Activated T-cell treated with anti-CD3 and anti-CD28 coated beads, Interleukin-2, amount 50 U/mL, for 24 hours (primary cell): ENCODE data around the gene PEX14.
"Not testable (repeated sequence)": the region's sequence is repeated elsewhere in the genome, so short reads cannot be mapped to it uniquely, and the experiment has no call there.

Experiments used
- DNase-seq: peaks from one replicate; pipeline ENCODE4 v3.0.0-alpha.2; 2020
- H3K27ac Mint-ChIP-seq: 2 replicates; pipeline ENCODE4 v1.8.0; 2020; ENCODE audit warnings: mild to moderate bottlenecking, mixed read lengths
- H3K27me3 Mint-ChIP-seq: 2 replicates; pipeline ENCODE4 v1.8.0; 2020; ENCODE audit warnings: mixed read lengths
- H3K36me3 Mint-ChIP-seq: 2 replicates; pipeline ENCODE4 v1.8.0; 2020; ENCODE audit warnings: low read depth, mixed read lengths
- H3K4me1 Mint-ChIP-seq: 2 replicates; pipeline ENCODE4 v1.8.0; 2020; ENCODE audit warnings: low read depth, mixed read lengths
- H3K4me3 Mint-ChIP-seq: 2 replicates; pipeline ENCODE4 v1.8.0; 2020; ENCODE audit warnings: mild to moderate bottlenecking, moderate library complexity, mixed read lengths
- H3K9me3 Mint-ChIP-seq: 2 replicates; pipeline ENCODE4 v1.8.0; 2020; ENCODE audit warnings: mixed read lengths

The PEX14 gene

DNA sequence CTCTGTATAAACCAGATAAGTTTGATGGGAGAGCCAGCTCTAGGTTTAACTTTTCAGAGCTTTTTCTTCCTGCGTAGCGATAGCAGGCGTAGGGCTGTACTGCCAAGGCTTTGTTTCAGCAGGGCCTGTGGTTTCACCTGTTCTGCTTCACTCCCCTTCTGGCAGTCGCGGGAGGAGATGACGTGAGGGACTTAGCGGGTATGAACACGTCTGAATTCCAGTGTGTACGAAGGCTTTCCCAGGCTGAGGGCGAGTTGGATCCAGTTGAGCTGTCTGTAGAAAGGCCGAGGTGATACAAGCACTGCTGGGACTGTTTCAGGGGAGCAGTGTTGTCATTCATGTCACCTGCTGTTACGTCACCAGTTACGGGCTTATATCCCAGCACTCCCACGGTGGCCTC, 21.2 kb downstream of the PEX14 start:
- Mint-ChIP-seq H3K27me3 (no peaks in the 10 kb centered on the region), H3K9me3 (no peaks in the 10 kb centered on the region), H3K27ac (peak overlapping the region; percentile 90), H3K4me1 (peaks cover 53% of the 10 kb centered on the region), H3K36me3 (peaks cover 26% of the 10 kb centered on the region), H3K4me3 (peak overlapping the region; percentile 65)
- DNase-seq = no peak

DNA sequence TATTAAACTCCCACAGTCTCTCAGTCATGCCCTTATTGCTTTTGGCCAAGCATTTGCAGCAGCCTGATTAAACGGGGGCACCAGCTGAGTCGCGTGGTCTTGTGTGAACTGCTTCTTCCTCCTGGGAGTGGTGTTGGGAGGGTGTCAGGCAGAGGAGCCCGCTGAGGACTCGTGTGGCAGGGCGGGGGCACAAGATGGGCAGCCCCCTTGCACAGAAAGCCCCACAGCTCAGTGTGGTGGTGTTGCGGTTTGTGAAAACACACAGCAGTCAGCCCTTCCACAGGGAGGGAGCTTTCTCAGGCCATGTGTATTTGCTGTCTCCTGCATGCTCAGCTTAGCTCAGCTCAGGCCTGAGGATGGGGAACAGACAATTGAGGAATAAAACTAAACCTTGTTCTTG, 22.4 kb downstream of the PEX14 start:
- Mint-ChIP-seq H3K27ac (no peak overlapping the region), H3K4me3 (no peak overlapping the region), H3K36me3 (peaks cover 26% of the 10 kb centered on the region), H3K9me3 (no peaks in the 10 kb centered on the region), H3K4me1 (peaks cover 57% of the 10 kb centered on the region), H3K27me3 (no peaks in the 10 kb centered on the region)
- DNase-seq = no peak

DNA sequence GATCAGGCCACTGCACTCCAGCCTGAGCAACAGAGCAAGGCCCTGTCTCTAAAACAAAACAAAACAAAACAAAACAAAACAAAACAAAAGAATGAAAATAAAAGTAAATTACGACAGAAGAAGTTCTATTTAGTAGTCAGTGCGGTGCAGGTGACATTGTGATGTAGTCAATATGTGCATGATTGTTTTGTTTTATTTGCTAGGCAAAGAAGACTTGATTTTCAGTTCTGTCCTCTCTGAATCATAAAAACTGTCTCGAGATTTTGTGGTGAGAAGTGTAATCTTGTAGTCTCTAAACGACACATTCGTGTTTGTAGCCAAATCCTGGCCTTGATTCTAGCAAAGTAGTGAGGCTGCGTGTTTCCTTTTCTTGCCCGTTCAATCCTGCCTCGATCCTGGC, 23.5 kb downstream of the PEX14 start:
- Mint-ChIP-seq H3K4me3 (no peak overlapping the region), H3K27ac (peak overlapping the region; percentile 57), H3K9me3 (no peaks in the 10 kb centered on the region), H3K4me1 (peaks cover 61% of the 10 kb centered on the region), H3K36me3 (peaks cover 26% of the 10 kb centered on the region), H3K27me3 (no peaks in the 10 kb centered on the region)
- DNase-seq = no peak

DNA sequence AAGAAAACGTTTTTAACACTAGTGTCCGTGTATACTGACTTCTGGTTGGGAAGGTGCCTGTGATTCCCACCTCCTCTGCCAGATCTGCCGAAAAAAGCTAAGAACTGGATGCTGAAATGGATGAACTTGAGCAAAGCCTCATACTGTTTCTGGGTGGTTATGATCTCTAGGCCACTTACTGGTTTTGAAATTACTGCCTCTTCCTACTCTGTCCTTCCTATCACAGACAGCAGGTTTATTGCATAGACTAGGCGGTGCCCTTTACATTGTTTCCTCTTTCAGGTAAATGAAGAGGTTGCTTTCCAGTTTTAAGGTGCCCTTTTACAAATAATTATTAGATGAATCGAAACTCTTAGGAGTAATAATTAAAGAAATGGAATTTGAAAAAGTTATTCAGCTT, 27.5 kb downstream of the PEX14 start:
- Mint-ChIP-seq H3K4me1 (peaks cover 43% of the 10 kb centered on the region), H3K4me3 (no peak overlapping the region), H3K36me3 (peaks cover 10% of the 10 kb centered on the region), H3K27me3 (no peaks in the 10 kb centered on the region), H3K9me3 (no peaks in the 10 kb centered on the region), H3K27ac (peak overlapping the region; percentile 69)
- no peak for DNase-seq

DNA sequence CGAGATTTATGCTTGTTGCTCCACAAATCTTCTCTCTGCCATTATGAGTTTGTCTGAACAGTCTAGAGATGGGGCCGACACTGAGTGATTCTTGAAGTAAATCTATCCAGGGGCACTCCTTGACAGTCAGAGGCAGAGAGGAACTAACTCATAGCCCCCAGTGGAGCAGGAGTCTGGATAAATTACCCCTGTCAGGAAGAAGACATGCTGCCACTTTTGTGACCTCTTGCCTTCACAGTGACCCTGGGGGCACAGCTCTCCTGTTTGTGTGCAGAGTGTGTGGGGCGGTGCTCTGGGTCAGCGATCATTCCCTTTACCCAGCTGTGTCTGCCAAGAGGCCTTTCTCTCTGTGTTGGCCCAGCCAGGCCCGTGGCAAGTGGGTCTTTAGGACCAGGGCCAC, 29.5 kb downstream of the PEX14 start:
- Mint-ChIP-seq H3K9me3 (no peaks in the 10 kb centered on the region), H3K4me1 (peaks cover 38% of the 10 kb centered on the region), H3K27ac (no peak overlapping the region), H3K27me3 (no peaks in the 10 kb centered on the region), H3K36me3 (peaks cover 3% of the 10 kb centered on the region), H3K4me3 (no peak overlapping the region)
- no peak for DNase-seq

DNA sequence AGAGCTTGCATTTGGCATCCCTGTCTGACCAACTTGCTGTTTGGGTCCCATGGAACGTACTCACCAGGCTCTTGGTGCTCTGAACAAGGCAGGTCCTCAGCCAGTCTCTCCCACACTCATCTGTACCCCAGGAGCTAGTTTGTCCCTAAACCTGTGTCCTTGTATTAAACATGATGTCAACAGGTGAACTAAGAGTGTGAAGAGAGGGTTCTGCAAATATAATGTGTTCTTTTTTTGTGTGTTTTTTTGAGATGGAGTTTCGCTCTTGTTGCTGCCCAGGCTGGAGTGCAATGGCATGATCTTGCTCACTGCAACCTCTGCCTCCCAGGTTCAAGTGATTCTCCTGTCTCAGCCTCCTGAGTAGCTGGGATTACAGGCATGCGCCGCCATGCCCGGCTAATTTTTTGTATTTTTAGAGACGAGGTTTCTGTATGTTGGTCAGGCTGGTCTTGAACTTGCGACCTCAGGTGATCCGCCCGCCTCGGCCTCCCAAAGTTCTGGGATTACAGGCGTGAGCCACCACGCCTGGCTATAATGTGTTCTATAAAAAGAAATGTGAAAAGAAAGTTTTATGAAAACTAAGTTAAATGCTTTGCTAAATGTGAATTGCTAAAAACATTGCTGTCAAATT, 31.4 kb downstream of the PEX14 start:
- H3K4me3 Mint-ChIP-seq, H3K27ac Mint-ChIP-seq, H3K36me3 Mint-ChIP-seq, H3K9me3 Mint-ChIP-seq, DNase-seq, H3K27me3 Mint-ChIP-seq: not testable (repeated sequence)
- H3K4me1 Mint-ChIP-seq = peaks cover 50% of the 10 kb centered on the region

DNA sequence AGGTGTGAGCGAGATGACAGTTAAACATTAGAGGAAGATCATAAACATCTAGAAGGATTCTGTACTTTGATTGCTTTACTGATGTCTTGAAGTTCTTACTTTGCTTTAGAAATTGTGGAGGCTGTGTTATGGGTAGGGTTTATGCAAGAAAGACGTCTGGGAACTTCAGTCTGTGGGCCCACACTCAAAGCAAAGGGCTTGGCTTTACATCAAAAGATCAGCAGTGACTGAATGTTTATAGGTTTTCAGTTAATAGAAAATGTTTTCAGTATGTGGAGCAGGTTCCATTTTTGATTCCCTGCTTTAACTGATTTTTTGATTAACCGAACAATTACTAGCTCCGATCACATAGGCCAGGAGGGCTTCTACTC, 31.9 kb downstream of the PEX14 start:
- Mint-ChIP-seq H3K9me3 (no peaks in the 10 kb centered on the region), H3K27ac (no peak overlapping the region), H3K4me1 (peaks cover 55% of the 10 kb centered on the region), H3K36me3 (no peaks in the 10 kb centered on the region), H3K27me3 (no peaks in the 10 kb centered on the region), H3K4me3 (no peak overlapping the region)
- DNase-seq = no peak

DNA sequence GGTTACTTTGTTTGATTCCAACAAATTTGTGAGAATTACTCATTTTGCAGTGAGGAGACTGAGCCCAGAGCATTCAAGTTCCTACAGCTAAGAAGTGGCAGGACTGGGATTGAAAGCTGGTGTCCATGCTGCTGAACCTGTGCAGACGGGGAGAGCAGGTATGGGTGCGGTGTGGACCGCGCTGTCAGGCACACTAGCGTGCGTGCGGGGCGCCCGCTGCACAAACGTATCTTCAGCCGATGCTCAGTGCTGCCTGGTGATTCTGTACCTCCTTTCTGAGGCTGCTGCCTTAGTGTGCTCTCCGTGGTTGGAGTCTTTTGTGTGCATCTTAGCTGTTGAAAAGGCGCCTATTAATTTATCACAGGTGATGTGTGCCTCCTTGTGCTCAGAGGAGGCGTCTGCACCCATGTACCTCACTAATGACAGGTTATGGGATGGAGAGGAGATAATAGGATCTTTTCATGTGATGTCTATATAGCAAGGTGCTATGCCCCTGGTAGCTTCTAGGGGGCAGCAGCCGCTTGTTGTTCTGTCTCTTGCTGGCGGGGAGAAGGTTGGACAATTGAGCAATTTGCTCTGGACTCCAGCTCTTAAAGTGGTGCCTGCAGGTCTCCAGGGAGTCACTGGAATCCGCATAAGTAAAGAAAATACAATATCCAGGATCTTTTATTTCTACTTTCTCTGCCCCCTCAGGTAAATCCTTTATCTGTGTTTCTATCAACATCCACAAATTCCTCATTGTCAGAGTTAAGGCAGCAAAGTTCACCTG, 32.5 kb downstream of the PEX14 start:
- H3K27ac Mint-ChIP-seq = no peak overlapping the region
- H3K36me3 Mint-ChIP-seq = peaks cover 4% of the 10 kb centered on the region
- H3K4me1 Mint-ChIP-seq = peaks cover 56% of the 10 kb centered on the region

DNA sequence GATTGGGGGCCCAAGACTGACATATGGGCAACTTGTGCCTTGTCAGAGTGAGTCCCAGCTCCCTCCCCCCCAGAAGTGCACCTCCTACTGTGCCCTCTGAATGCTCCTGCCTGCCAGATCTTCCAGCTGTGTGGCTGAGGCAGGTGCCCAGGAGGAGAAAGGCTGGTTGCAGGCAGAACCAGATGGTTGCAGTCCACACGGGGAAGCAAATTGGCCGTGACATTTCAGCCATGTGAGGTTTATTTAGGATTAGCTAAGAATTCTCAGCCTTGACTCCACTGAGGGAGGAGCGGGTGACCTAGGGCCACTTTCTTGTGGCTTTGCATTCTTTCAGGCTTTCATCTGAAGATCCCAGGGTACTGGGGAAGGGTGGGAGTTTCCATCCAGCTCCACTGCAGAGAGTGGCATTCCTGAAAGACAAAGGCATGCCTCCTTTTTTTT, 33.8 kb downstream of the PEX14 start:
- Mint-ChIP-seq H3K4me3 (no peak overlapping the region), H3K4me1 (peaks cover 65% of the 10 kb centered on the region), H3K36me3 (peaks cover 4% of the 10 kb centered on the region), H3K27me3 (no peaks in the 10 kb centered on the region), H3K27ac (no peak overlapping the region), H3K9me3 (no peaks in the 10 kb centered on the region)
- DNase-seq = no peak

More for the DNA sequence above, 32.5 kb downstream of the PEX14 start:
- peak; percentile 58 for DNase-seq
- H3K27me3 Mint-ChIP-seq = no peaks in the 10 kb centered on the region
- no peaks in the 10 kb centered on the region for H3K9me3 Mint-ChIP-seq
- no peak overlapping the region for H3K4me3 Mint-ChIP-seq

DNA sequence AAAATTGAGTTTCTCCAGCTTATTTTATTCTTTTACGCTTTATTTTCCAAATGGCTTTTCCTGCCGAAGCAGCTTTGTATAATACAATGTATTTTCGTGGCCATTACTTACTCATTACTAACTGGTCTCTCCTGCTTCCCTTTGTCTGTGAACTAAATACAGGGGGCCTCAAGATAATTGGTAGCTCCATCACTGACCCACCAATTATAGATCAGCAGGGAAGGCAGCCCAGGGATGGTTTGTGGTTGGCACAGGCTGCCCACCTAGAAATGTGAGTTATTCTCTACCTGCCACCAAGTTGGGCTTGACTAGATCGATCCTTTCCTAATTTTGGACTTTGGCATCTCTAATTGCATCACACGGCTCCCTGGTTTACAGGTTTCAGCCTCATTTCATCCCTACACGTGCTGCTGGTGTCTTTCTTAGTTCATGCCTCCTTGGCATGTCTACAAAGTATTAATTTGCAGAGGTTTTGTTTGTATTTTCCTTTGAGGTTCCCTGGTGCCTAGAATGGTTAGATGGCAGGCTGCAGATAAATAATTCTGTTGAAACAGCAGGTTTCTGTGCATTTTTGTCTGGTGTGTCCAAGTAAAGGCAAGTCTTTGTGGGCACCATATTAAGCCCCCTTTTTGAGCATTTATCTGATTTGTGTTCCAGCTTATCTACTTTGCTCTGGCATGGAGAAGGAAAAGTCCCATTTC, 35.2 kb downstream of the PEX14 start:
- Mint-ChIP-seq H3K27ac (peak overlapping the region; percentile 91), H3K9me3 (no peaks in the 10 kb centered on the region), H3K27me3 (no peaks in the 10 kb centered on the region), H3K4me3 (peak overlapping the region; percentile 60), H3K4me1 (peaks cover 76% of the 10 kb centered on the region), H3K36me3 (peaks cover 4% of the 10 kb centered on the region)
- DNase-seq = no peak

DNA sequence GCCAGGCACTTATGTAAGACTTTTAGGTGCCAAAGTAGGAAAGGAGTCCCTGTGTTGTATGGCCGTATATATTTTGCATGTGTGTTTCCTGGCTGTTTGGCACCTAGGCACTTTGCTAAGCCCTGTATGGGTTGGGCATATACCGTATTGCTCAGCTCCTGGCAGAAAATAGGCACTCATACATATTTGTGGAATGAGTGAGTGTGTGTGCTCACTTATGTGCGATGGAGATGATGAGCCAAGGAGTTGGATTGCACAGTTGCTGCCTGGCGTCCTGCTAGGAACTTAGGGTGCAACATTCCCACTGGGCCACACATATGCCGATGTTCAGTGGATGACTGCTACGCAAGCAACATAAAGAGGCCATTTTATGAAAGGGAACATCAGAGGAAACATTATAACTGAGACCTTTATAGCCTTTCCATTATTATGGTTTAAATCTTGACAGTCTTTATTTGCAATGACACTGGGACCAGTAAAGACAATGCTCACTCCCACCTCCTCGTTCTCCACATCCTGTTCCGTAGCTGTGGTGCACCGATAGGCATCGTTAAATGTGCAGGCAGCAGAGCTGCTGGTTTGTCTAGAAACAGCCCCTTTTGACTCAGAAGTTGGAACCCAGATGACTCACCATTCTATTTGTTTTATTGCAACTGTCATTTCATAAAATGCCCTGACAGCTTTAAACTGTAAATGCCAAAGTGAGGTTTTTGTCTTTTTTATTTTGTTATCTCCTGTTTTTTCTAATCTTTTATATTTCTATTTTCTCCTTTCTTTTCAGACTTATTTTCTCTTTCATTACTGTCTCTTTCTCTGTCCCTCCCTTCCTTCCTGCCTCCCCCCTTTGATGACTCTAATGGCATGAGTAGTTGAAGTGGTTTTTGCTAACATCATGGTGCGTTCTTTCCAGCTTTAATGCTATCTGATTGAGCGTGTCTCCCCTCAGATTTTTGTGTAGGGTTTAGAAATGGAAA, 36.1 kb downstream of the PEX14 start:
- Mint-ChIP-seq H3K36me3 (peaks cover 4% of the 10 kb centered on the region), H3K4me1 (peaks cover 81% of the 10 kb centered on the region), H3K9me3 (no peaks in the 10 kb centered on the region), H3K27ac (peak overlapping the region; percentile 91), H3K27me3 (no peaks in the 10 kb centered on the region), H3K4me3 (peak overlapping the region; percentile 60)
- peak; percentile 77 for DNase-seq

DNA sequence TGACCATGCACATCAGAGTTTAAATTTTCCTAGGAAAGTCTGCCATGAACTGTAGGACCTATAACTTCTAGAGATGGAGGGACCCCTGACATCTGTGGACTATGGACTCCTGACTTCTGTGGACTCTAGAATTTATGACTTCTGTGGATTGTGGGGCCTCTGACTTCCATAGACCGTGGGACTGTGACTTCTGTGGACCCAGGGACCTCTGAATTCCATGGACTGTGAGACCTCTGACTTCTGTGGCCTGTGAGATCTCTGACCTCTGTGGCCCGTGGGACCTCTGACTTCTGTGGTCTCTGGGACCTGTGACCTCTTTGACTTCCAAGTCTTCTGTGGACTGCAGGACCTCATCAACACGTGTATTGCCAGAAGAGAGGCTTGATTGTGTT, 36.7 kb downstream of the PEX14 start:
- no peak for DNase-seq
- H3K27me3 Mint-ChIP-seq = no peaks in the 10 kb centered on the region
- peaks cover 4% of the 10 kb centered on the region for H3K36me3 Mint-ChIP-seq
- no peaks in the 10 kb centered on the region for H3K9me3 Mint-ChIP-seq
- peak overlapping the region; percentile 91 for H3K27ac Mint-ChIP-seq
- H3K4me3 Mint-ChIP-seq = peak overlapping the region; percentile 60
- H3K4me1 Mint-ChIP-seq = peaks cover 87% of the 10 kb centered on the region

DNA sequence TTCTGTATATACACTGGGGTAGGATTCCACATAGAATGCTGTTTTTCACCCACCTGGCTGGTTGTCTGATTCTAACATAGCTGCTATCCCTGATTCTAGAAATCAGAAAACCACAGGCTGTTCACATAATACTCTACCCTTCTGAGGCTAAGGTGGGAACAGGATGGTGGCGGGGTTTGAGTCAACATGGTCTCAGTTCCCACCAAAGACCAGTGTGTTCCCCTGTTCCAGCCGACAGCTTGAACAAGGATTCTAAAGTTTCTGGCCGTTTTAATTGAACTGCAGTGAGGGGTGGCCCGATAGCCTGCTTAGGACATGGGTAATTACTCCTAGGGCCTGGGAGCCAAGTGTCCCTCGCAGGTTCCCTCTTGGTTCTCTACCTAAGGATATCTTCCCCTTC, 38.4 kb downstream of the PEX14 start:
- H3K36me3 Mint-ChIP-seq = peaks cover 10% of the 10 kb centered on the region
- peak overlapping the region; percentile 30 for H3K27ac Mint-ChIP-seq
- no peak overlapping the region for H3K4me3 Mint-ChIP-seq
- no peaks in the 10 kb centered on the region for H3K9me3 Mint-ChIP-seq
- no peaks in the 10 kb centered on the region for H3K27me3 Mint-ChIP-seq
- no peak for DNase-seq
- H3K4me1 Mint-ChIP-seq = peaks cover 88% of the 10 kb centered on the region
